Measurements from ENCODE around the gene FAM228B.
A peak's percentile ranks its signal among the peaks of the same experiment; 100 is the strongest.

The FAM228B gene

DNA sequence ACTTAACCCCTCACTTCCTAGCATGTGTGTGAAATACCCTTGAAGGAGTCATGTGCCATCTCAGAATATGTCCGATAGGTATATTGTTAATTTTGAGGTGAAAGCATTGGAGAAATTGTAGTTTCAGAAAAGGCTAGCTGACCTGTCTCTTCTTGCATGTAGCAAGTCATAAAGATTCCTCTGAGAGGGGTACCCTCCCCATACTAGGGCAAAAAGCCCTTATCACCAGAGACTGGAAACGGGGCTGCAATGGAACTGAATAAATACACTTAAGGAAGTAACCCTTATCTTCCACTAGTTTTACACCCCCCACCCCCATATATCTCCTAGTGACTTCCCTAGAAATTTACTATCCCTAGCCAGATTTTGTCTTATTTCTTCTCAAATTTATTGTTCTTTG lies 45.4 kb upstream of the FAM228B start:
- TF ChIP-seq, protein P1, sequence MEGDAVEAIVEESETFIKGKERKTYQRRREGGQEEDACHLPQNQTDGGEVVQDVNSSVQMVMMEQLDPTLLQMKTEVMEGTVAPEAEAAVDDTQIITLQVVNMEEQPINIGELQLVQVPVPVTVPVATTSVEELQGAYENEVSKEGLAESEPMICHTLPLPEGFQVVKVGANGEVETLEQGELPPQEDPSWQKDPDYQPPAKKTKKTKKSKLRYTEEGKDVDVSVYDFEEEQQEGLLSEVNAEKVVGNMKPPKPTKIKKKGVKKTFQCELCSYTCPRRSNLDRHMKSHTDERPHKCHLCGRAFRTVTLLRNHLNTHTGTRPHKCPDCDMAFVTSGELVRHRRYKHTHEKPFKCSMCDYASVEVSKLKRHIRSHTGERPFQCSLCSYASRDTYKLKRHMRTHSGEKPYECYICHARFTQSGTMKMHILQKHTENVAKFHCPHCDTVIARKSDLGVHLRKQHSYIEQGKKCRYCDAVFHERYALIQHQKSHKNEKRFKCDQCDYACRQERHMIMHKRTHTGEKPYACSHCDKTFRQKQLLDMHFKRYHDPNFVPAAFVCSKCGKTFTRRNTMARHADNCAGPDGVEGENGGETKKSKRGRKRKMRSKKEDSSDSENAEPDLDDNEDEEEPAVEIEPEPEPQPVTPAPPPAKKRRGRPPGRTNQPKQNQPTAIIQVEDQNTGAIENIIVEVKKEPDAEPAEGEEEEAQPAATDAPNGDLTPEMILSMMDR (IDR thresholded peaks at IDR 0.05; ENCODE audit: low read depth, low read length, missing control alignments) = no peak
- no peak for DNase-seq (ENCODE audit: low read depth)
- H3K4me3 ChIP-seq (ENCODE audit: low read depth, low read length) = peak overlapping the region; percentile 81

DNA sequence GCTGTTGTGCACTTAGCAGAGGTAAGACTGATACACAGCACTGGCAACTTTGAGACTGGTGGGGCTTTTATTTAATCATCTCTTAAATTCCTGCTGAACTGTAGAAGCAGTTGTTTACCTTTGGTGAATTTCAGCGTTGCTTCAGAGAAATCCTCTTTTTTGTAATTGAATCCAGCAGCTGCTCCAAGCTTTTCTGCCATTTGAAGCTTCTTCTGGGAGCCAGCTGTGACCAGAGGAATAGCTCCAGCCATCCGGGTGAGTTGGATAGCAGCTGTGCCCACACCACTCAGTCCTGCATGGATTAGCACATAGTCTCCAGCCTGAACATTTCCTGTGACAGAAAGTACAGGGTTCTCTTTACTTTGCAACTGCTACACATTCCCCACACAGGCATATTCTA lies 42.6 kb upstream of the FAM228B start:
- TF ChIP-seq, protein P1 (IDR thresholded peaks at IDR 0.05; ENCODE audit: low read depth, low read length, missing control alignments) = no peak
- no peak for DNase-seq (ENCODE audit: low read depth)
- H3K4me3 ChIP-seq (ENCODE audit: low read depth, low read length) = no peak overlapping the region

DNA sequence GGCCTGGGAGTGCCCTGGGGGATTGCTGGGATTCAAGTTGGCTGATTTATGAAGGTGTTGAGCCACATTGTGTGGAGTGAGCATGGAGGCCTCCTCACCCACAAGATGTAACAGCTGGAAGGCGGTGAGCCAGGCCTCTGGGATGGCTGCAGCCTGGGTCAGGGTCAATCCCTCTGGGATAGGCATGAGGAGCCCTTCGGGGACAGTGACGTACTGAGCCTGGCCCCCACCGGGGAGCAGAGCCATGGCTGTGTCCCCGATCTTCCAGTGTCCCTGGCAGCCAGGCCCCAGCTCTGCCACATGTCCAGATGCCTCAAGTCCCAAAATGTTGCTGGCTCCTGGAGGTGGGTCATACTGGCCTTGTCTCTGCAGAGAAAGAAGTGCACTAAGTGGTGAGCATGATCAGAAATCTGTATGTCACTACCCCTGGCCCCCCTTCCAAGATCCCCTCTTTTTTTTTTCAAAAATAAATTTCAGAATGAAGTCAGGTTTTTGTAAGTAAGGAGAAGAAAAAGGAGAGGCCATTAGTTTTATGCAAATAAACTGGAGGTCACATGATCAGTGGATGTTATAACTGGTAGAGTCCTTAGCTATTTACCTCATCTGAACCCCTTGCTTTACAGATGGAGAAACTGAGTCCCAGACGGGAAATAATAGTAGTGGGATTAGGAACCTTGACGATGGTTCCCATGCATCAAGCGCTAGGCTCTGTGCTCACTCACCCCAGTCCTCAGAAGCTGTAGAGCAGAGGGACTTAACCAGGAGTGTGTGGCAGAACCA lies 40.3 kb upstream of the FAM228B start:
- DNase-seq (ENCODE audit: low read depth) = no peak
- H3K4me3 ChIP-seq (ENCODE audit: low read depth, low read length) = peak overlapping the region; percentile 65
- TF ChIP-seq, protein P1 (IDR thresholded peaks at IDR 0.05; ENCODE audit: low read depth, low read length, missing control alignments) = no peak

DNA sequence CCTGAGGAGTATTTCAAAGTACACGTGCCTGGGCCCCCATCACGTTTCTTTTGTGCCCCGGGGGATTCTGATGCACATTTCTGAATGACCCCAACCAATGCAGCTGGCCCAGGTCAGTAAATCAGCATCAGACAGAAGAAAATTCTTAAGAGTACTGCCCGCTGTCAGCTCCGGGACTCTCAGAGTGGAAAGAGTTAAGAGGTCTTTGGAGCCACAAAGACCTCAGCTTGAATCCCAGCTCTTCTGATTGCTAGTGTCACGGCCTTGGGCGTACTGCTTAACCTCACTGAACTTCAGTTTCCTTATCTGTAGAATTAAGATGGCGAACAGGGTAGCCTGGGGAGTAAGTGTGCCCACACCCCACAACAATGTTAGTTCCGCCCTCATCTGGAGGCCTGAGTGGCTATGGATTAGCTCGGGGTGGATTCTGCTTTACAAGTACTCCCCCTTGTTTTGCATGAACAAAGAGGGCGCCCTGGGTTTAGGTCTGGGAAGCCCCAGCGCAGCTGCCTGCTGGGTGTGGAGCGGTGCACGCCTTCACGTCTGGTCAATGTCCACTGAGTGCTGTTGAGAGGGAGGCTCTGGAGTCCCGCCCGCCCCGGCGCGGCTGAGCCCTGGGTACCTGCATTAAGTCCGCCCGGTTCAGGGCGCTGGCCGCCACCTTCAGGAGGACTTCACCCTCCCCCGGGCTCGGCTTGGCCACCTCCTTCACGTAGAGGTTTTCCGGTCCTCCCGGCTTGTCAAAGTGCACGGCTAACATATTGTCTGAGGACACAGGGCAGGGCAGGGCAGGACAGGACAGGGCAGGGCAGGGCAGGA lies 39.5 kb upstream of the FAM228B start:
- H3K4me3 ChIP-seq (ENCODE audit: low read depth, low read length) = peak overlapping the region; percentile 65
- TF ChIP-seq, protein P1 (IDR thresholded peaks at IDR 0.05; ENCODE audit: low read depth, low read length, missing control alignments) = no peak
- peak; percentile 91 for DNase-seq (ENCODE audit: low read depth)

DNA sequence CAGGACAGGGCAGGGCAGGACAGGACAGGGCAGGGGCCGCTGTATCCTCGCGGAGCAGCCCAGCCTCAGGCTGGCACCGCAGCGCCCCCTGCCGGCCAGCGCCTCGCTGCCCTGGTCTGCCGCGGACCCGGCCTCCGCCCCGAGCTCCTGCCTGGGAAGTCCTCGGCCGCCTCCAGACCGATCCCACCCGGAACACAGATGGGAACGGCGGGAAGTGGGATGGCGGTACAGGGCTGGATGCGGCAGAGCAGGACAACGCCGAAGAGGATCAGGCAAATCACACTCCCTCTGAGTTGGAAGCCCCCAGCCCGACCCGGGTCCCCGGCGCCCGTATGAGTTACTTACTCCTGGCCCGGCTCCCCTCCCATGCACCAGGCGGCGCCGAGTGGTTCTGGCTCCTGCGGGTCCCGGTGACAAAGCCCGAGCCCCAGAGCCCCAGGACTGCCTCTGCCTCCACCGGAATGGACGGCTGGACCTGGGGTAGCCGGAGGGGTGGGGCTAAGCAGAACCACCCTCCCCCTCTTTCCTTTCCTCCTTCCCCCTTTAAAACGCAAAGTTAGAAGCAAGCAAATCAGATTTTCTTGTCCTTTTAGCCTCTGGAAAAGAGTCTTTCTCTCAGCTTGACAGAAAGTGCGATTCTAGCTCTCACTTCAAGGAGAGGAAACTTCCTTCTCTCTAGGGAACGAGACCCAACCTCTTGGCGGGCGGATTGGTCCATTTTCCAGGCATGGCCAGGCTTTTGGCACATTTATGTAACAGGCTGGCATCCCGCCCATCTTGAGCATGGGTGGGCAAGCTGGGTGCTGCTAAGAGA lies 38.7 kb upstream of the FAM228B start, which contains the start of gene TP53I3:
TSS of gene TP53I3 (minus strand) at position 449 of the 814 bp plus-strand sequence. CDS start 508 bp downstream, outside the sequence.
- TF ChIP-seq, protein P1 (IDR thresholded peaks at IDR 0.05; ENCODE audit: low read depth, low read length, missing control alignments) = peak; percentile 83
- peak; percentile 44 for DNase-seq (ENCODE audit: low read depth)
- H3K4me3 ChIP-seq (ENCODE audit: low read depth, low read length) = peak within 1 kb of the TSS; percentile 65

DNA sequence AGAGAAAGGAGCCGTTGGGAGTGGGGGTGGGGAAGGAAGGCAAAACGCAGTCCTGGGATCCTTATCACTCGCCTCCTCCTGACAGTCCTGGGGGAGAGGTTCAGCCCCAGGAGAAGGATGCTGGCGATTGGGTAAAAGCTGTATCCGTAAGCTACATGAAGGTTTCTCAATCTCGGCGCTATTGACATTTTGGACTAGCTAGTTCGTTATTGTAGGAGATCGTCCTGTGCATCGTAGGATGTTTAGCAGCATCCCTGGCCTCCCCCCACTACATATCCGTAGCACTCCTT lies 38.1 kb upstream of the FAM228B start:
- no peak for DNase-seq (ENCODE audit: low read depth)
- TF ChIP-seq, protein P1 (IDR thresholded peaks at IDR 0.05; ENCODE audit: low read depth, low read length, missing control alignments) = no peak
- peak overlapping the region; percentile 65 for H3K4me3 ChIP-seq (ENCODE audit: low read depth, low read length)
